Ecto neural progenitor cell (in vitro differentiated cells): ENCODE results near the gene PRSS1.
"Not testable (repeated sequence)": the region's sequence is repeated elsewhere in the genome, so short reads cannot be mapped to it uniquely, and the experiment has no call there.

Source experiments
- DNase-seq: peaks from one replicate; pipeline ENCODE4 v3.0.0-alpha.2; 2018; ENCODE audit warnings: low spot score

The PRSS1 gene

DNA sequence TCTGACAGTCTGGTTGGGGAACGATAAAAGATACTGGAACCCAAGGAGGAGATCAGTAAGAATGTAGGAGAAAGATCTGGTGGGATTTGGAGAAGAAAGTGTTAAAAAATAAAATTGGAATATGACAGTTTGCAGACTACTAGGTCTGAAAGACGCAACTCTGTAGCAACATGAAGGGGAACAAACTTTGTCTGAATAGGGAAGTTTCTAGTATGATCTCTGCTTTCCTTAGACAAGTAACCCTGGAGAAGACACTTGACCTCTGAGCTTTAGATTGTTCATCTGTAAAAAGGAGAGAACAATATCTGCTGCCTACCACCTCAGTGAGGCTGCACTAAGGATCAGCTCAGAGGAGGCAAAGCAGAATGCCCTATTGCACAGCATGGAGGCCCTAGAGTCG is 3.0 kb upstream of the PRSS1 start:
- no peak for DNase-seq

DNA sequence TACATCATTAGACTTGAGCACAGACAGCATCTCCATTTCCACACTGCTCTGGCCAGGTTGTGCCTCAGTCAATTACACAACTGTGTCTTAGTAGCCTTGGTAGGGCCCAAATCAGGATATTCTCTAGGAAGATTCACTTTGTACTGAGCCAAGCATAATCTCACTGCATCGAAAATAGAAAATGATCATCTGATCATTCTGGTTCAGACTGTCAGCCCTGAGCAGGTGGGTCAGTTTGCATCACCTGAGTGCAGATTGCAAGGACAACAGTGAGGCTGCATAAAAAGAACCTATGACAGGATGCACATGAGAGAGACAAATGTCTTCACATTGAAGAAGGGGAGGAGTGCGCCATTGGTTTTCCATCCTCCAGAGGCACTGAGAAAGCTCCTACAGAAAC is 862 bp upstream of the PRSS1 start:
- not testable (repeated sequence) for DNase-seq

DNA sequence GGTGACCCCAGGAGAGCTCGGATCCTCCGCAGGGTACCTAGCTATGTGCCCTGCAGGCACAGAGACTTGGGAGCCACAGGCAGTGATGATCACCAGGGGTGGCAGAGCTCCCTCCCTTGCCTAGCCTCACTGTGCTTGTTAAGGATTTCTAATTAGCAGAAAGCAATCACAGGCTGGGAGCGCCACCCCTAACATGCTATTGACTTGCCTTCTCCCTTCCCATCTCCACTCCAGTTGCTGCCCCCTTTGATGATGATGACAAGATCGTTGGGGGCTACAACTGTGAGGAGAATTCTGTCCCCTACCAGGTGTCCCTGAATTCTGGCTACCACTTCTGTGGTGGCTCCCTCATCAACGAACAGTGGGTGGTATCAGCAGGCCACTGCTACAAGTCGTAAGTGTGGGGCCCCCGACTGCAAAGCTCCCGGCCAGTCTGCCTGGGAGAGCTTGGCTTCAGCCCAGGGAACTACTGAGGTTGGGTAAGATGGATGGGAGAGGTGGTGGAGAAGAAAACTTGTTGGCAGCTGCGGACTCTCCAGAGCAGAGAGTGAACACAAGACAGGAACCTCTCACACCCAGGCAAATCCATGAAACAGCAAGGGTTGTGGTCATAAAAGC is 1.2 kb downstream of the PRSS1 start:
- DNase-seq, result no peak

DNA sequence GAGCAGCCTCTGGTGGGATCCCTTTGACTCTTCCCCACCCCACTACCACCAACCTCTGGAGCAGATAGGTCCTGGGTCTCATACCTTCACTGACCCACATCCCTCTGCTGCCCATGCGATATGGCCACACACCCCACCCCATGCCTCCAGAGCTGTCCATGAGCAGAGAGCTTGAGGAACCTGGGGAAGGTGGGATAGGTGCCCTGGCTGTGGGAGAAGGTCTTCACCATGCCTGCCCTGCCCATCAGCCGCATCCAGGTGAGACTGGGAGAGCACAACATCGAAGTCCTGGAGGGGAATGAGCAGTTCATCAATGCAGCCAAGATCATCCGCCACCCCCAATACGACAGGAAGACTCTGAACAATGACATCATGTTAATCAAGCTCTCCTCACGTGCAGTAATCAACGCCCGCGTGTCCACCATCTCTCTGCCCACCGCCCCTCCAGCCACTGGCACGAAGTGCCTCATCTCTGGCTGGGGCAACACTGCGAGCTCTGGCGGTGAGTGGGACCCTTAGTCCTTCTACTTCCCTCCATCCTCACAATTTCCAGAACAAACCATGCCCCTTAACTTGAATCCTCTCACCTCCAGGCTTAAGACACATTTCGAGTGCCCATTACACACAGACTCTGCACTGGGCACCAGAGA is 2.4 kb downstream of the PRSS1 start:
- not testable (repeated sequence) for DNase-seq

DNA sequence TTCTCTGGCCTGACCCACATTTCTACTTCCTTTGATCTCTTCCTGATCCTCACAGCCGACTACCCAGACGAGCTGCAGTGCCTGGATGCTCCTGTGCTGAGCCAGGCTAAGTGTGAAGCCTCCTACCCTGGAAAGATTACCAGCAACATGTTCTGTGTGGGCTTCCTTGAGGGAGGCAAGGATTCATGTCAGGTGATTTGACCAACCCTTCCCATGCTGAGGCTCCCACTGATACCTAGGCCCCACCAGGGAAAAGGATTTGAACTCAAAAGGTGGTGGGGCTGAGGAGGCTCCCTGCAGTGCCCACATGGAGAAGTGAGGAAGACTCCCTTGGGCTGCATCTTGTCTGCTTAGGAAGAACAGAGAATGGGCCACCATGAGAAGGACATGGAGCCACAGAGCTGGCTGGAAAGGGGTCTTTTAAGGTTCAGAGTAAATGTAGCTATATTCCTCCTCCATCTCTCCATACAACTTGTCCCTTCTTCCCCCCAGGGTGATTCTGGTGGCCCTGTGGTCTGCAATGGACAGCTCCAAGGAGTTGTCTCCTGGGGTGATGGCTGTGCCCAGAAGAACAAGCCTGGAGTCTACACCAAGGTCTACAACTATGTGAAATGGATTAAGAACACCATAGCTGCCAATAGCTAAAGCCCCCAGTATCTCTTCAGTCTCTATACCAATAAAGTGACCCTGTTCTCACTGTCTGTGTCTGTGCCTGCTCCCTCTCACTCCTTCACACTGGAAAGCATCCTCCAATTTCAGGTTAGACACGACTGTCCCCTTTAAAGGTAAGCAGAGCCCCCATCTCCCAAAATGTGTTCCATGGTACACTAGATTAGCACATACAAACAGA is 3.3 kb downstream of the PRSS1 start:
- no peak for DNase-seq

DNA sequence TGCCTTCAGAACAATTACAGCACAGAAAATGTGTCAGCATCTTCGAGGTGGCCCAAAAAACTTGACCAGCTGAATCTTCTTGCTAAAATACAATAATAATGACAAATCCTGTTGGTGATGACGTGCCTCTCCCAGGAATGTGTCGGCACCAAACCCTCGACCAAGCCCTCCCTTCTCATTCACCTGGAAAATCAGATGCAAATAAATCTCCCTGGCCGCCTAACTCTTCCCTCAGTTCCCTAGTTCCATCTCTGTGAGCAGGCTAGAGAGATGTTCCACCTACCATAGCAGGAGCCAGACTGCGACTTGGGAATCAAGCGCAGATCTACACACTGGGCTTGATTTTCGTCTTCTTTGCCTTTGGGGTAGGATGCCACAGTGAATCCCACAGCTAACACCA is 4.1 kb downstream of the PRSS1 start:
- DNase-seq, result no peak

DNA sequence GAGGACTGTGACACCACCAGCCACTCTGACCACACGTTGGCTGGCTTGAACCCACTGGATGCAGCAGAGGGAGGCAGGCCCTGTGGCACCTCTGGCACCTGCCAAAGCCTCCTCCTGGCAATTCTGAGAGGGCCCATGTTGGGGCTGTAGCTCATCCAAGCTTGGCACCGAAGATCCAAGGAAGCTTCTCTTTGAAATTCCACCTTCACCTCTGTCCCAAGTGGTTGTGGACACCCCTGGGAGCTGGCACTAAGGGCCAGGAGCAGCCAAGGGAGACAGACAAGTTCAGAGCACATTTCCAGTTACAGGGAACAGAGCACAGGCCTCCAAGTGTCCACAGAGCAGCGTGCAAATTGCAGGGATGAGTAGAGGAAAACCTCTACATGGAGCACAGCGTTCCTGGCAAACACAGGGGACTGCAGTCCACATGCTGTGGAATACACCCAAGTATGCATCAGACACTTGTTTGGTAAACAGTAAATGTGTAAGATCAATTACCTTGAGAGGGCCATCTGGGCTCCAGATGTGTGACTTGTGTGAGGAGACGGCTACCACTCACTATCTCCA is 4.7 kb downstream of the PRSS1 start:
- not testable (repeated sequence) for DNase-seq

DNA sequence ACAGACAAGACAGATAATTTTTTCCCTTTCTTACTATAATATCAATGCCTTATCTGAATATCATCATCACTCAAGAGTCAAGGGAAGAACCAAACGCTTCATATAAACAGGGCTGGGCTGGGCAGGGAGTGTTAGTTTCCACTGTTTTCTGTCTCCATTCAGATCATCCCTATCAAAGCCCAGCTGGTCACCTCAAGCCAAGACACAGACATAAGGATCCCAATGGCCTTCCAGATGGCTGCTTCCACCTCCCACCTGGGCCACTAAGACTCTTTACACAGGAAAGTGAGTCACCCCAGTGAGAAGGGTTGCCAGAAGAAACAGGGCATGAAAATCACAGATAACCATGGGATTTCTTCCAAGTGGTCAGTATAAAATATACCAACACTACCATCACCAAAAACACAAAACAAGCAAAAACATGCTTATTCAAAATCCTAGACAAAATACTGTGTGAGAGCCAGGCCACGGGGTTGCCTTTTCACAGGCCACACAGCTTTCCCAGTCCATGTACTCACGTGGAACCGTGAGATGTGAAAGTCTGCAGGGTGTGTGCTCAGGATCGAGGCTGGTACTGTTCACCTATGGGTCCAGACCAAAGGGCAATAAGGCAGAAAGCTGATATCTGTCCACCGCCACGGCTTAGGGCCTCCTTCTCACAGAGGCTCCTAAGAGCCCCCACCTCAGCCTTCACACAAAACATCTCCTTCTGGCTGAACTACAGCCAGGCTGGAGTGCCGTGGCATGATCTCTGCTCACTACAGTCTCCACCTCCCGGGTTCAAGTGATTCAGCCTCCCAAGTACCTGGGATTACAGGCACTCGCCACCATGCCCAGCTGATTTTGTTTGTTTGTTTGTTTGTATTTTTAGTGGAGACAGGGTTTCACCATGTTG is 5.7 kb downstream of the PRSS1 start:
- no peak for DNase-seq

DNA sequence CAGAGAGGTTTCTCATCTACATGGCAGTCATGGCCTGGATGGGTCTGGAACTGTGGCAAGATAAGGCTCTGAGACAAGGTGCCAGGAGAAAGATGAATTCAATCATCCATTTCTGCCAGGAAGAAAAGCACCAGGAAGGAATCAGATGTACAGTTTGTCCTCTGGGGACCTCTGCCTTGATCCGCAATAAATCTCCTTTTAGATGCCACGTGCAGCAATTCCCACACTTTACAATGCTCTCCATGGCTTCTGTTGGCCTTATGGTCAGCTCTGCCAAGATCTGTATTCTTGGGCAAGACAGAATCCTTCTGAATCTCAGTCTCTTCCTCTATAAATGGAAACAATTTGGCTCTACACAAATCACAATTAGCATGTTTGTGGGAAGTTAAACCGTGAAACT is 9.0 kb downstream of the PRSS1 start:
- DNase-seq, result not testable (repeated sequence)

DNA sequence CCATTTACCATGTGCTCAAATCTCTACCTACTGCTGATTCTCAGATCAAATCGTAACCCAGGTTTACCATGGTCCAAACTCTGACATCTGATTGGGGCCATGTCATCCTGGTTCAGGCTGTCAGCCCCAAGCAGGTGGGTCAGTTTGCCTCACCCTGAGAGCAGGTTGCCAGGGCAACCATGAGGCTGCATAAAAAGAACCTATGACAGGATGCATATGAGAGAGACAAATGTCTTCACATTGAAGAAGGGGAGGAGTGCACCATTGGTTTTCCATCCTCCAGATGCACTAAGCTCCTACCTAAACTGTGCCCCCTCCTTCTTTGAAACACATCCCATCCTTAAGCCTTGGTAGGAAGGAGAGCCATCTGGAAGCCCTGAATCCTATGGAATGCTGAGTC is 10.2 kb downstream of the PRSS1 start:
- no peak for DNase-seq

DNA sequence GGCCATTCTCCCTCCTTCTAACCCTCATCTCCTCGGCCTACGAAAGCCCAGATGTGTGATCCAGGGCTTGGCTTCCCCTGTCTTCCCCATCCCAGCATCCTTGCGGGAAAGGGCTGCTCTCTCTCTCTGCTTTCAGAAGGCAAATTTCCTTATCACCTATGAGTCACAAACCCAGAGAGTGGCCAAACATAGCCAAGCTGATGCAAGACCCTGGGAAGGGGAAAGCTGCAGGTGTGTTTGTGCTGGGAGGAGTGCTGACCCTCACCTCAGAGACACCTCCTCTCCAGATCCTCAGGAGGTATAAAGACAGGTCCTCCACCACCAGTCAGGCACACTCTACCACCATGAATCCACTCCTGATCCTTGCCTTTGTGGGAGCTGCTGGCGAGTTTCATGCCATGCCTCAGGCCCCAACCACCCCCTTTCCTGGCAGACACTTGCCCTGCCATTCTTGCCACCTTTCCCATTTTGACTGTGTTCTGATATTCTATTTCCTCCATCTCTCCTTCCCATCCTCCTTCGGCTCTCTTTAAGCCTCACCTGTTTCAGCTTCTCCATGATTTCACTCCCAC is 10.9 kb downstream of the PRSS1 start:
- no peak for DNase-seq

DNA sequence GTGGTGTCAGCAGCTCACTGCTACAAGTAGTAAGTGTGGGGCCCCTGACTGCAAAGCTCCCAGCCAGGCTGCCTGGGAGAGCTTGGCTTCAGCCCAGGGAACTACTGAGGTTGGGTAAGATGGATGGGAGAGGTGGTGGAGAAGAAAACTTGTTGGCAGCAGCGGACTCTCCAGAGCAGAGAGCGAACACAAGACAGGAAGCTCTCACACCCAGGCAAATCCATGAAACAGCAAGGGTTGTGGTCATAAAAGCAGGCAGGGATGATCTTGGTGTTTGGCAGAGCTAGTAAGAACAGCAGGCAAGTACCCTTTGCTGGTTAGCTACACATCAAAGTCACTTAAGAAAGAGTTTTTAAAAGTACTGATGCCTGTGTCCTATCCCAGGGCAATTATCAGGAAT is 12.3 kb downstream of the PRSS1 start:
- not testable (repeated sequence) for DNase-seq

DNA sequence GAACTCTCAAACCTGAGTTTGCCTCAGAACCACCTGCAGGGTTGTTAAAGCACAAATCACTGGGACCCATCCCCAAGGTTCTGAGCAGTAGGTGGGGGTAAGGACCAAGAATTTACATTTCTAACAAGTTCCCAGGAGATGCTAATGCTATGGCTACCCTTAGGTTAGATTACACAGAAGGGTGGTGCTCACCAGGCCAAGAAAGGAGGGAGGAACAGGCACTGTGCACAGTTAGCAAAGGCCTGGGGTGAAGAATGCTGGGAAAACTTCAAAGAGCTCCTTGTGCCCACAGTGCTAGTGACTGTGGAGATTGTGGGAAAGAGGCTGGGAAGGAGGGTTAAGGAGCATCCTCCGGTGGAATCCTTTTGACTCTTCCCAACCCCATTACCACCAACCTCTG is 12.8 kb downstream of the PRSS1 start:
- no peak for DNase-seq

DNA sequence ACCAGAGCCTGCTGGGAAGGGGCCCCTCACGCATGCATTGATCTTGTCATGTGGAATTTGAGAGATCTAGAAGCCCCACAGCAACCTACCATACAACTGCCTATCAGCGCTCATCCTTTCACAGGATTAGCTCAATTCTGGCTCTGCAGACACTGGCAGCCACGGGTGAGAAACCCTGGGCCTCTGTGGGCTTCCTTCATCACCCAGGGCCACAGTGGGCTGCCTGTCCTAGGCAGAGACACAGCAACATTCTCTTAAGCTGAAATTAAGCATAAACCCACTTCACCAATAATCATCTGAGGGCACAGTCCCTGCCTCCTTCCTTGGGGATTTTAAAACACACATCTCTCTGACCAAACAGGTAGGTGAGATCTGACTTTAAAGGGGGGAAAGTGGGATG is 18.2 kb downstream of the PRSS1 start:
- no peak for DNase-seq

DNA sequence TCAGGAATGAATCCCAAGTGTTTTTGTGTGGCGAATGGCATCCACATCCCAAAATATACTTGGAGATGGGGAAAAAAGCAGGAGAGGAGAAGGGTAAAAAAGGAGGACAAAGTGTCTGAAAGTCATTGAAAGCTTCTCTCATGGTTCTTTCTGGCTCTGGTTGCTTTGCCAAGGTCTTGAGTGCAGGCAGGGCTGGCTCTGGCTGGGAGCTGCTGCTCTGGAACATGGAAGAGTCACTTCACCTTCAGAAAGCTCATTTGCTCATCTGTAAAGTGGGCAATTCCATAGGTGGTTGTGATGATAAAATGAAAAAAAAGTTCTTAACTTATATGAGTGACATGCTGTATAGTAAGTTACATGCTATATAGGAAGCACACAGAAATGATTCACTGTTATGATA is 18.6 kb downstream of the PRSS1 start:
- no peak for DNase-seq

DNA sequence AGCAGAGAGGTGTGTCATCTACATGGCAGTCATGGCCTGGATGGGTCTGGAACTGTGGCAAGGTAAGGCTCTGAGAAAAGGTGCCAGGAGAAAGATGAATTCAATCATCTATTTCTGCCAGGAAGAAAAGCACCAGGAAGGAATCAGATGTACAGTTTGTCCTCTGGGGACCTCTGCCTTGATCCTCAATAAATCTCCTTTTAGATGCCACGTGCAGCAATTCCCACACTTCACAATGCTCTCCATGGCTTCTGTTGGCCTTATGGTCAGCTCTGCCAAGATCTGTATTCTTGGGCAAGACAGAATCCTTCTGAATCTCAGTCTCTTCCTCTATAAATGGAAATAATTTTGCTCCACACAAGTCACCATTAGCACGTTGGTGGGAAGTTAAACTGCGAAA is 19.6 kb downstream of the PRSS1 start:
- DNase-seq, result not testable (repeated sequence)

DNA sequence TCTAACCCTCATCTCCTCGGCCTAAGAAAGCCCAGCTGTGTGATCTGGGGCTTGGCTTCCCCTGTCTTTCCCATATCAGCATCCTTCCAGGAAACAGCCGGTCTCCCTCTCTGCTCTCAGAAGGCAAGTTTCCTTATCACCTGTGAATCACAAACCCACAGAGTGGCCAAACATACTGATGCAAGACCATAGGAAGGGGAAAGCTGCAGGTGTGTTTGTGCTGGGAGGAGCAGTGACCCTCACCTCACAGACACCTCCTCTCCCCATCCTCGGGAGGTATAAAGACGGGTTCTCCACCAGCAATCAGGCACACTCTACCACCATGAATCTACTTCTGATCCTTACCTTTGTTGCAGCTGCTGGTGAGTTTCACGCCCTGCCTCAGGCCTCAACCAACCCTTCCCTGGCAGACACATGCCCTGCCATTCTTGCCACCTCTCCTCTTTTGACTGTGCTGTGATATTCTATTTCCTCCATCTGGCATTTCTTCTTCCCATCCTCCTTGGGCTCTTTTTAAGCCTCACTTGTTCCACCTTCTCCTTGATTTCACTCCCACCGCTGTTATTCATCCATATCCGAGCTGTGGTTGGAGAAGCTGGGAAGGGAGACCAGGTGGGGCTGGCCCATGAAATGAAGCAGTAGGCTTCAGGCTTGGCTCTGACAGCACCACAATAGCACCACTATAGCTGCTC is 21.5 kb downstream of the PRSS1 start, which contains the start of gene PRSS2:
PRSS2 (plus strand) TSS at position 310 of the 692 bp plus-strand sequence; CDS start at position 323, 13 bp downstream.
- no peak for DNase-seq

DNA sequence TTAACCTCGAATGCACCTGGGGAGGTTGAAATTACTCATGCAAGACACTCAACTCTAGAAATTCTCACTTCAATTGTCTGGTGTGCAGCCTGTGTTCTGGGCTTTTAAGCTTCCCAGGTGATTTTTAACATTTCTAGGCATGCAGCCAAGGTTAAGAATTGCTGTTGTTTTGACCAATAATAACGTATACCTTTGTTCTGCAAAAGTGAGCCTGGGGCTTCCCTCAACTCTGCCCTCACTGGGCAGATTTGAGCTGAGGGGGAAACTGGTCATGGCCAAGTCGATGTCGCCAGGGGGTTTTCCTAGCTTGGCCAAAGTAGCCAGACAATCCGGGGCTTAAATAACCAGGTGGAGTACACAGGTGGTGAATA is 22.1 kb downstream of the PRSS1 start:
- no peak for DNase-seq

DNA sequence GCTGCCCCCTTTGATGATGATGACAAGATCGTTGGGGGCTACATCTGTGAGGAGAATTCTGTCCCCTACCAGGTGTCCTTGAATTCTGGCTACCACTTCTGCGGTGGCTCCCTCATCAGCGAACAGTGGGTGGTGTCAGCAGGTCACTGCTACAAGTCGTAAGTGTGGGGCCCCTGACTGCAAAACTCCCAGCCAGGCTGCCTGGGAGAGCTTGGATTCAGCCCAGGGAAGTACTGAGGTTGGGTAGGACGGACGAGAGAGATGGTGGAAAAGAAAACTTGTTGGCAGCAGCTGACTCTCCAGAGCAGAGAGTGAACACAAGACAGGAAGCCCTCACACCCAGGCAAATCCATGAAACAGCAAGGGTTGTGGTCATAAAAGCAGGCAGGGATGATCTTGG is 22.8 kb downstream of the PRSS1 start:
- no peak for DNase-seq

DNA sequence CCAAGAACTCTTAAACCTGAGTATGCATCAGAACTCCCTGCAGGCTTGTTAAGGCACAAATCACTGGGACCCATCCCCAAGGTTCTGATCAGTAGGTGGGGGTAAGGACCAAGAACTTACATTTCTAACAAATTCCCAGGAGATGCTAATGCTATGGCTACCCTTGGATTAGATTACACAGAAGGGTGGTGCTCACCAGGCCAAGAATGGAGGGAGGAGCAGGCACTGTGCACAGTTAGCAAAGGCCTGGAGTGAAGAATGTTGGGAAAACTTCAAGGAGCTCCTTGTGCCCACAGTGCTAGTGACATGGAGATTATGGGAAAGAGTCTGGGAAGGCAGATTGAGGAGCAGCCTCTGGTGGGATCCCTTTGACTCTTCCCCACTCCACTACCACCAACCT is 23.4 kb downstream of the PRSS1 start:
- DNase-seq, result no peak

DNA sequence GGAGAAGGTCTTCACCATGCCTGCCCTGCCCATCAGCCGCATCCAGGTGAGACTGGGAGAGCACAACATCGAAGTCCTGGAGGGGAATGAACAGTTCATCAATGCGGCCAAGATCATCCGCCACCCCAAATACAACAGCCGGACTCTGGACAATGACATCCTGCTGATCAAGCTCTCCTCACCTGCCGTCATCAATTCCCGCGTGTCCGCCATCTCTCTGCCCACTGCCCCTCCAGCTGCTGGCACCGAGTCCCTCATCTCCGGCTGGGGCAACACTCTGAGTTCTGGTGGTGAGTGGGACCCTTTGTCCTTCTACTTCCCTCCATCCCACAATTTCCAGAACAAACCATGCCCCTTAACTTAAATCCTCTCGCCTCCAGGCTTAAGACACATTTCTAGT is 24.0 kb downstream of the PRSS1 start:
- no peak for DNase-seq
